Endothelial cell of umbilical vein (primary cell): Measurements from ENCODE around the gene NTN5. TPM values are rescaled to one million over a fixed set of nuclear protein-coding genes. Genes with fewer than 3 reads are reported as not detected.

Source experiments
- BruUV-seq: library from RNA; stranded (reverse); fragments of 400-500 nt; replicated peaks from 2 replicates; lab custom pipeline; 2021; lab: Mats Ljungman, UMichigan
- CTCF ChIA-PET: fragments of 300-600, 350-600 bp; sonication (Branson Sonifier 250); formaldehyde crosslinking; loops from one replicate; lab custom pipeline; 2021; ENCODE audit warnings: antibody characterized with exemption, inconsistent platforms; lab: Charles Lee
- POLR2A ChIA-PET: fragments of 300-600, 350-600 bp; sonication (Branson Sonifier 250); formaldehyde crosslinking; loops from one replicate; lab custom pipeline; 2021; ENCODE audit warnings: antibody characterized with exemption, inconsistent platforms; lab: Charles Lee
- DNase-seq: peaks from one replicate; pipeline ENCODE4 v3.0.0-alpha.2; 2011; ENCODE audit warnings: low read depth, low spot score
- FAIRE-seq: peaks from 2 replicates; lab custom pipeline; 2011; peaks lifted over from hg19 to GRCh38; lab: Jason Lieb, UNC
- H2AFZ ChIP-seq: 2 replicates; pipeline ENCODE4 v1.6.0; 2012; ENCODE audit warnings: low read depth, low read length, control low read depth, inconsistent platforms
- H3K27ac ChIP-seq: 2 replicates; pipeline ENCODE4 v1.5.1; 2011; ENCODE audit warnings: low read depth, mild to moderate bottlenecking, control low read depth, low read length, moderate library complexity; ENCODE audit not compliant: insufficient read depth
- H3K27me3 ChIP-seq, 2 experiments: 2 replicates each; pipeline versions ENCODE4 v1.6.0 to v1.6.1; 2011; ENCODE audit warnings: low read length in 2 of 2, mixed read lengths in 1 of 2; ENCODE audit not compliant: control insufficient read depth in 2 of 2, insufficient read depth in 2 of 2
- H3K36me3 ChIP-seq, 2 experiments: 2 replicates in 1 of 2; 3 replicates in 1 of 2; pipeline ENCODE4 v1.5.1; 2011; ENCODE audit warnings: low read length in 2 of 2, mild to moderate bottlenecking in 1 of 2, moderate library complexity in 1 of 2; ENCODE audit not compliant: control insufficient read depth in 2 of 2, insufficient read depth in 2 of 2; ENCODE audit errors: extremely low read depth in 1 of 2
- H3K4me1 ChIP-seq: 3 replicates; pipeline ENCODE4 v1.5.1; 2011; ENCODE audit warnings: mild to moderate bottlenecking, low read length; ENCODE audit not compliant: control insufficient read depth, insufficient read depth; ENCODE audit errors: extremely low read depth
- H3K4me2 ChIP-seq: 2 replicates; pipeline ENCODE4 v1.6.1; 2011; ENCODE audit warnings: low read length, control low read depth, mixed read lengths; ENCODE audit not compliant: insufficient read depth
- H3K4me3 ChIP-seq, 3 experiments: fragments of 200-600 bp in 1 of 3; sonication (generic), shearing (Covaris generic) in 1 of 3; replicated peaks in 1 of 3; 2 replicates each; pipeline ENCODE4 v1.5.1; 2011 to 2016; ENCODE audit warnings: control low read depth in 3 of 3, low read length in 3 of 3, mild to moderate bottlenecking in 2 of 3, inconsistent platforms in 1 of 3, low read depth in 1 of 3, moderate library complexity in 1 of 3; ENCODE audit not compliant: insufficient read depth in 1 of 3
- H3K79me2 ChIP-seq: 2 replicates; pipeline ENCODE4 v1.6.0; 2012; ENCODE audit warnings: low read length, inconsistent platforms; ENCODE audit not compliant: control insufficient read depth, insufficient read depth
- H3K9ac ChIP-seq: replicated peaks from 2 replicates; pipeline ENCODE3; 2011; ENCODE audit warnings: low read length, control low read depth; ENCODE audit not compliant: insufficient read depth; ENCODE audit errors: extremely low read depth
- H3K9me1 ChIP-seq: replicated peaks from 3 replicates; pipeline ENCODE4 v1.6.0; 2011; ENCODE audit warnings: mild to moderate bottlenecking, low read length; ENCODE audit not compliant: control insufficient read depth, insufficient read depth; ENCODE audit errors: extremely low read depth
- H3K9me3 ChIP-seq: replicated peaks from 2 replicates; pipeline ENCODE4 v1.5.1; 2012; ENCODE audit warnings: low read length, inconsistent platforms; ENCODE audit not compliant: control insufficient read depth, insufficient read depth
- H4K20me1 ChIP-seq: replicated peaks from 2 replicates; pipeline ENCODE3; 2011; ENCODE audit warnings: mild to moderate bottlenecking, low read length; ENCODE audit not compliant: control insufficient read depth, insufficient read depth; ENCODE audit errors: extremely low read depth
- CTCF ChIP-seq, 2 donors: IDR thresholded peaks; 1 replicate in 1 of 2; 2 replicates in 1 of 2; pipeline ENCODE4 v1.5.1; 2011; ENCODE audit warnings: low read length in 2 of 2, mild to moderate bottlenecking in 2 of 2, moderate library complexity in 2 of 2, control low read depth in 1 of 2, inconsistent platforms in 1 of 2, low read depth in 1 of 2; ENCODE audit not compliant: insufficient read depth in 1 of 2; ENCODE audit errors: extremely low read depth in 1 of 2
- EZH2 ChIP-seq: IDR thresholded peaks from 2 replicates; pipeline ENCODE4 v1.6.1; 2012; ENCODE audit warnings: borderline replicate concordance, low read depth, mild to moderate bottlenecking, moderate library complexity, low read length, inconsistent platforms; ENCODE audit not compliant: severe bottlenecking
- FOS ChIP-seq: IDR thresholded peaks from 2 replicates; pipeline ENCODE4 v1.6.1; 2011; ENCODE audit warnings: mild to moderate bottlenecking, low read length, moderate library complexity, borderline replicate concordance; ENCODE audit not compliant: insufficient read depth
- JUN ChIP-seq: IDR thresholded peaks from 2 replicates; pipeline ENCODE4 v1.6.1; 2011; ENCODE audit warnings: borderline replicate concordance, low read depth; ENCODE audit not compliant: insufficient read length, insufficient read depth
- MYC ChIP-seq: IDR thresholded peaks from one replicate; pipeline ENCODE4 v1.6.1; 2011; ENCODE audit warnings: mild to moderate bottlenecking, low read depth, low read length
- POLR2A ChIP-seq: IDR thresholded peaks from 2 replicates; pipeline ENCODE4 v1.6.1; 2012; ENCODE audit warnings: low read depth, mild to moderate bottlenecking, control low read depth, low read length
- POLR2AphosphoS5 ChIP-seq: IDR thresholded peaks from 2 replicates; pipeline ENCODE4 v1.6.1; 2012; ENCODE audit warnings: low read depth, mild to moderate bottlenecking, control low read depth, low read length, moderate library complexity; ENCODE audit not compliant: insufficient read depth
- dilution Hi-C: fragments of 300-500 bp; cut with MboI; formaldehyde crosslinking; loops from one replicate; pipeline ENCODE4 v1.15.0; 2019; ENCODE audit warnings: low sequenced_read_pairs; ENCODE audit not compliant: extremely low pct_ligation_motif_present
- intact Hi-C: fragments of 100-400 bp; cut with micrococcal nuclease; formaldehyde crosslinking; loops from one replicate; pipeline ENCODE4 v1.10.0; 2022
- polyA plus RNA-seq, 4 experiments: library from polyadenylated mRNA; depleted of rRNA in 3 of 4; stranded (reverse) in 3 of 4; unstranded in 1 of 4; fragments of >200 nt; gene quantifications; 2 replicates each; pipeline versions ENCODE4 v1.2.1 to v1.2.3, GENCODE V29; 2011 to 2012; ENCODE audit warnings: missing spikeins in 1 of 4
- total RNA-seq: library from RNA; stranded (reverse); gene quantifications from 2 replicates; pipeline ENCODE4 v1.2.3, GENCODE V29; 2021
- TF ChIP-seq, protein P1 (sequence below): IDR thresholded peaks from 2 replicates; pipeline ENCODE4 v1.6.1; 2011; ENCODE audit not compliant: insufficient read depth, insufficient read length

NTN5 gene
- total and polyA plus RNA-seq, 2 donors (not counting 3 experiments of a cell fraction or from before 2014, with no cell fraction given), result 0.11 TPM; not detected in 1

GRCh38 chr19:48635966-48636858 is 36.6 kb downstream of the NTN5 start:
- BruUV-seq, result no TSS peak
- intact Hi-C loops, result loop anchor here (5.0 to 10.0 kb wide), 2 partner anchors 336 to 359 kb away; partner anchors contain the start of genes GYS1 and RUVBL2
- ChIA-PET CTCF (no interaction called here), POLR2A (no interaction called here)
- Histone ChIP-seq H3K36me3 (no peaks in the 10 kb centered on the region), H3K27ac (no peak overlapping the region), H3K9ac (no peak overlapping the region), H3K27me3 (peaks cover 3 to 13% of the 10 kb centered on the region in 2 experiments), H3K4me2 (peak overlapping the region; percentile 37), H4K20me1 (no peaks in the 10 kb centered on the region), H3K9me1 (no peaks in the 10 kb centered on the region), H3K9me3 (no peaks in the 10 kb centered on the region), H3K79me2 (no peaks in the 10 kb centered on the region), H3K4me1 (peaks cover 26% of the 10 kb centered on the region), H2AFZ (peak overlapping the region; percentile 15), H3K4me3 (peak overlapping the region in 1 of 3 experiments; percentile 34)
- DNase-seq (no peak), FAIRE-seq (no peak)
- dilution Hi-C loops, result no loop called here
- TF ChIP-seq POLR2A (no peak), CTCF (IDR thresholded peaks at IDR 0.05; ENCODE audit: extremely low read depth in 1 of 2, insufficient read depth in 1 of 2, low read depth in 1 of 2, low read length in 2 of 2) (no peak), JUN (no peak), EZH2 (peak; percentile 30), MYC (no peak), FOS (no peak), POLR2AphosphoS5 (no peak)
- TF ChIP-seq, protein P1, sequence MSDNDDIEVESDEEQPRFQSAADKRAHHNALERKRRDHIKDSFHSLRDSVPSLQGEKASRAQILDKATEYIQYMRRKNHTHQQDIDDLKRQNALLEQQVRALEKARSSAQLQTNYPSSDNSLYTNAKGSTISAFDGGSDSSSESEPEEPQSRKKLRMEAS, result no peak
